ENCODE data around the gene ADAMTS12. TPM values are rescaled to one million over a fixed set of nuclear protein-coding genes. Genes with fewer than 3 reads are reported as not detected.

Gene ADAMTS12
- total RNA-seq, 6 experiments from 2014 or later, result 1.1 to 3.9 (median 1.7) TPM

- intact Hi-C loops (cut with DNase I), result no loop called here
- DNase-seq (no peak), ATAC-seq (no peak)
- H3K9me3 ChIP-seq, result no peaks in the 10 kb centered on the region
- no peaks in the 10 kb centered on the region for H3K4me1 ChIP-seq
- H3K36me3 ChIP-seq, result no peaks in the 10 kb centered on the region
- WGBS (ENCODE audit: insufficient coverage, low coverage, low lambda C conversion rate, missing lambda C conversion rate), result 78% methylated on average over 1 of the region's 1 CpG
- no peak overlapping the region for H3K27ac ChIP-seq
- no peak overlapping the region for H3K4me3 ChIP-seq
- no peak for TF ChIP-seq POLR2A (IDR thresholded peaks at IDR 0.05)
- no peak for TF ChIP-seq CTCF (IDR thresholded peaks at IDR 0.05)
- H3K27me3 ChIP-seq, result no peaks in the 10 kb centered on the region
Observed at GRCh38 chr5:33490071-33490665, 401.6 kb downstream of the ADAMTS12 start.

DNA sequence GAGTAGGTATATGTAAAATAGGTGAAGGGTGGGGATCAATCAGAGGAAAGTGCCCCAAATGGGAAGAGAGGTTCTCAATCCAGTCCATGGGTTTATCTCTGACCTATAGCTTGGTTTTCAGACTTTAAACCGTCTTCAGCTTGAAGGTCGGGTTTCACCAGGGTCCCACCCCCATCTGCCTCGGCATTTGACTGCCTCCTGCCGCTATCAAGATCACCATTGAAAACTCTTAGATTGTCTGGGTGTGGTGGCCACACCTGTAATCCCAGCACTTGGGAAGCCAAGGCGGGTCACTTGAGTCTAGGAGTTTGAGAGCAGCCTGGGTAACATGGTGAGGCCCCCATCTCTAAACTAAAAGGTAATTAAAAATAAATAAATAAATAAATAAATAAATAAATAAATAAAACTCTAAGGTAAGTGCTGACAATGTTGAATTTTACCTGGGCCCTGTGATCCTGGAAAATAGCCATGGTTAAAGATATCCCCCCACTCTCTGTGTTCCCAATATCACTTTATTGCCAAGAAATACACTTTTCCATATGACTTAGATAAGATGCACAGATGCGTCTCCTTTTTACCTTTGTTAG, 402.2 kb downstream of the ADAMTS12 start:
- H3K9me3 ChIP-seq, result no peaks in the 10 kb centered on the region
- no peaks in the 10 kb centered on the region for H3K27me3 ChIP-seq
- intact Hi-C loops (cut with DNase I), result no loop called here
- ATAC-seq (no peak), DNase-seq (no peak)
- no peak for TF ChIP-seq POLR2A (IDR thresholded peaks at IDR 0.05)
- H3K36me3 ChIP-seq, result no peaks in the 10 kb centered on the region
- no peak overlapping the region for H3K4me3 ChIP-seq
- H3K27ac ChIP-seq, result no peak overlapping the region
- WGBS (ENCODE audit: insufficient coverage, low coverage, low lambda C conversion rate, missing lambda C conversion rate), result 85% methylated on average over 5 of the region's 6 CpGs
- no peaks in the 10 kb centered on the region for H3K4me1 ChIP-seq

- Histone ChIP-seq H3K27me3 (no peaks in the 10 kb centered on the region), H3K9me3 (no peaks in the 10 kb centered on the region), H3K36me3 (no peaks in the 10 kb centered on the region), H3K27ac (no peak overlapping the region), H3K4me3 (no peak overlapping the region), H3K4me1 (no peaks in the 10 kb centered on the region)
- intact Hi-C loops (cut with DNase I), result no loop called here
- no peak for TF ChIP-seq POLR2A (IDR thresholded peaks at IDR 0.05)
- no peak for TF ChIP-seq CTCF (IDR thresholded peaks at IDR 0.05)
- 84% methylated on average over 8 of the region's 19 CpGs for WGBS (ENCODE audit: insufficient coverage, low coverage, low lambda C conversion rate, missing lambda C conversion rate)
- no peak for DNase-seq
- no peak for ATAC-seq
Observed at GRCh38 chr5:33488558-33489355, 403.0 kb downstream of the ADAMTS12 start.

GRCh38 chr5:33487236-33487635, 404.6 kb downstream of the ADAMTS12 start:
- Histone ChIP-seq H3K4me1 (no peaks in the 10 kb centered on the region), H3K36me3 (no peaks in the 10 kb centered on the region), H3K9me3 (no peaks in the 10 kb centered on the region), H3K27me3 (no peaks in the 10 kb centered on the region), H3K27ac (no peak overlapping the region), H3K4me3 (no peak overlapping the region)
- DNase-seq, result no peak
- no peak for TF ChIP-seq CTCF (IDR thresholded peaks at IDR 0.05)
- TF ChIP-seq POLR2A (IDR thresholded peaks at IDR 0.05), result no peak
- intact Hi-C loops (cut with DNase I), result no loop called here
- ATAC-seq, result peak in 1 of 4 donors; percentile 20
- 77% methylated on average over 3 of the region's 3 CpGs for WGBS (ENCODE audit: insufficient coverage, low coverage, low lambda C conversion rate, missing lambda C conversion rate)

DNA sequence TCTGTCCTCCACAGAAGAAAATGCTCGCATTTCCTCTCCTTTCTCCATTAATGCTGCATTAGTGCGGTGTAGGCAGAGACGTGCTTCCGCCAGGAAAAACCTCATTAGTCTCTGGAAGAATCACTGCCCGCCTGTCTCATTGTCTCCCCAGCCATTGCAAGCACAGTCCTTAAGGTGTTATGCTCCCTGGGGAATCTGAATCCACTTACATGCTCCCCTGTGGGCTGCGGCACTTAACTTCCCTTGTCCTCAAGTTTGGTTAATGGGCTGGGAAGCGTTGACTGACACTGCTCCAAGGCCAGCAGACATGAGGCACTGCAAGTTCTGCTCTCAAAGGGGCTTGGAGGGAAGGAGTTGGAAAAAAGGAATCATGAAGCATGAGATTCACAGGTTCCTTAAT, 409.5 kb downstream of the ADAMTS12 start:
- Histone ChIP-seq H3K4me3 (no peak overlapping the region), H3K36me3 (peaks cover 0 to 4% (median 1%) of the 10 kb centered on the region in 4 donors), H3K9me3 (no peaks in the 10 kb centered on the region), H3K27me3 (no peaks in the 10 kb centered on the region), H3K4me1 (no peaks in the 10 kb centered on the region), H3K27ac (no peak overlapping the region)
- TF ChIP-seq CTCF (IDR thresholded peaks at IDR 0.05), result no peak
- no peak for TF ChIP-seq POLR2A (IDR thresholded peaks at IDR 0.05)
- intact Hi-C loops (cut with DNase I), result no loop called here
- DNase-seq, result no peak
- peak in 3 of 4 donors; percentile 31 to 41 (median 37) for ATAC-seq
- WGBS (ENCODE audit: insufficient coverage, low coverage, low lambda C conversion rate, missing lambda C conversion rate), result 66% methylated on average over 7 of the region's 7 CpGs
